H4 (cell line): Measurements from ENCODE around the gene FBXO28. TPM values are rescaled to one million over a fixed set of nuclear protein-coding genes. Genes with fewer than 3 reads are reported as not detected.
A peak's percentile ranks its signal among the peaks of the same experiment; 100 is the strongest.
"Not testable (repeated sequence)": the region's sequence is repeated elsewhere in the genome, so short reads cannot be mapped to it uniquely, and the experiment has no call there.

Source experiments
- DNase-seq: peaks from one replicate; pipeline ENCODE4 v3.0.0-alpha.2; 2015; ENCODE audit warnings: low spot score
- total RNA-seq: library from RNA; depleted of rRNA; stranded (reverse); fragments of >200 nt; shearing (Covaris generic); gene quantifications from 2 replicates; pipeline ENCODE4 v1.2.3, GENCODE V29; 2014; rRNA removed

Gene FBXO28
- 19.1 and 24.9 TPM in 2 replicates for total RNA-seq

- peak; percentile 94 for DNase-seq
Measured at GRCh38 chr1:224113918-224114786, at the start of gene FBXO28. Gene FBXO28 (plus strand): TSS chr1:224114111. CDS start chr1:224114130, 19 bp downstream.

- no peak for DNase-seq
Measured at GRCh38 chr1:224064150-224064549, 49.8 kb upstream of the FBXO28 start.

- peak; percentile 27 for DNase-seq
Measured at GRCh38 chr1:224065455-224065854, 48.5 kb upstream of the FBXO28 start.

GRCh38 chr1:224067207-224067606 lies 46.7 kb upstream of the FBXO28 start:
- no peak for DNase-seq

- DNase-seq, result no peak
Measured at GRCh38 chr1:224067621-224068457, 46.1 kb upstream of the FBXO28 start.

GRCh38 chr1:224068458-224069072 lies 45.3 kb upstream of the FBXO28 start:
- DNase-seq, result no peak

GRCh38 chr1:224069138-224069537 lies 44.8 kb upstream of the FBXO28 start:
- no peak for DNase-seq

GRCh38 chr1:224070521-224070920 lies 43.4 kb upstream of the FBXO28 start:
- DNase-seq, result no peak

- no peak for DNase-seq
Measured at GRCh38 chr1:224076407-224076806, 37.5 kb upstream of the FBXO28 start.

GRCh38 chr1:224079644-224080043 lies 34.3 kb upstream of the FBXO28 start:
- DNase-seq, result not testable (repeated sequence)

GRCh38 chr1:224080115-224080774 lies 33.7 kb upstream of the FBXO28 start:
- peak; percentile 19 for DNase-seq

GRCh38 chr1:224081604-224082003 lies 32.3 kb upstream of the FBXO28 start:
- DNase-seq, result no peak

GRCh38 chr1:224082146-224082545 lies 31.8 kb upstream of the FBXO28 start:
- DNase-seq, result no peak

- no peak for DNase-seq
Measured at GRCh38 chr1:224084867-224085266, 29.0 kb upstream of the FBXO28 start.

- no peak for DNase-seq
Measured at GRCh38 chr1:224085421-224086108, 28.3 kb upstream of the FBXO28 start.

GRCh38 chr1:224087286-224087794 lies 26.6 kb upstream of the FBXO28 start:
- DNase-seq, result no peak

GRCh38 chr1:224089583-224089982 lies 24.3 kb upstream of the FBXO28 start:
- no peak for DNase-seq

- no peak for DNase-seq
Measured at GRCh38 chr1:224090116-224090515, 23.8 kb upstream of the FBXO28 start.

- no peak for DNase-seq
Measured at GRCh38 chr1:224092111-224092510, 21.8 kb upstream of the FBXO28 start.

- no peak for DNase-seq
Measured at GRCh38 chr1:224092601-224093000, 21.3 kb upstream of the FBXO28 start.

GRCh38 chr1:224095339-224095738 lies 18.6 kb upstream of the FBXO28 start:
- DNase-seq, result no peak
